H4 (cell line): Measurements from ENCODE around the gene PCSK6. TPM values are rescaled to one million over a fixed set of nuclear protein-coding genes. Genes with fewer than 3 reads are reported as not detected.
"Not testable (repeated sequence)": the region's sequence is repeated elsewhere in the genome, so short reads cannot be mapped to it uniquely, and the experiment has no call there.

ENCODE experiments used
- DNase-seq: peaks from one replicate; pipeline ENCODE4 v3.0.0-alpha.2; 2015; ENCODE audit warnings: low spot score
- total RNA-seq: library from RNA; depleted of rRNA; stranded (reverse); fragments of >200 nt; shearing (Covaris generic); gene quantifications from 2 replicates; pipeline ENCODE4 v1.2.3, GENCODE V29; 2014

The PCSK6 gene
- total RNA-seq, 1 experiment from 2014 or later, result not detected

DNA sequence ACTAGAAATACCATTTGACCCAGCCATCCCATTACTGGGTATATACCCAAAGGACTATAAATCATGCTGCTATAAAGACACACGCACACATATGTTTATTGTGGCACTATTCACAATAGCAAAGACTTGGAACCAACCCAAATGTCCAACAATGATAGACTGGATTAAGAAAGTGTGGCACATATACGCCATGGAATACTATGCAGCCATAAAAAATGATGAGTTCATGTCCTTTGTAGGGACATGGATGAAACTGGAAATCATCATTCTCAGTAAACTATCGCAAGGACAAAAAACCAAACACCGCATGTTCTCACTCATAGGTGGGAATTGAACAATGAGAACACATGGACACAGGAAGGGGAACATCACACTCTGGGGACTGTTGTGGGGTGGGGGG lies 86.6 kb downstream of the PCSK6 start:
- DNase-seq, result not testable (repeated sequence)

DNA sequence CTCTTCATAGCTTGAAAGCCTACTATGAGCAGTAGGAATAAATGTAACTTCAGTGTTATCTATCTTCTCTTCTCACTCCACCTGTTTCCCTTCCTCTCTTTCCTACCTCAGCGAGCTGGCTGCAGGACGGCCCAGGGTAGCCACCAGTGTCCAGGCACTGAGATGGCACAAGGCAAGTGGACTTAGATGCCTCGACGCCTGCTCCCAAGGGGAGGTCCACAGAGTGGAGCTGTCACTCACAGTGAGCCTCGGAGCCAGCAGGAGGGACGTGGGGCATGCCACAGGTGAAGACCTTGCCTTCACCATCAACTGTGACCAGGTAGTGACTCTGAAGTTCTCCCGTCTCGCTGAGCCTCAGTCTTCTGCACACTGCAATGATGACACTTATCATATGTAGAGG lies 88.2 kb downstream of the PCSK6 start:
- no peak for DNase-seq

DNA sequence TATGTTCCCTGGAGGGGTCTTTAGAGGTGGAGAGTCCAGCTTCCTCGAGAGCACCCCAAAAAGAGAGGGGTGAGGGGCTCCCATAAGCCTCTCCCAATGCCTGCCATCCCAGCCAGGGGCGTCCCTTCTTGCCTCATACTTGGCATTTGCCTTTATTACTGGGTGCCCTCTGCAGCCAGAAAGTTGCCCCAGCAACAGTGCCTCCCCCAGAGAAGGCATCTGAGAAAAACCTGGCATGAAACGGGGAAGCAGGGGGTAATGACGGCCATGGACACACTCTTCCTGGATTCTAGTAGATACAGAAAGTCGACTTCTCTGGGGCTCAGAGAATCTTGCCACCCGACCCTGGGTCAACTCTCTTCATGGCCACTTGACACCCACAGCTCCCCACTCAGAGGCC lies 90.1 kb downstream of the PCSK6 start:
- DNase-seq, result no peak

DNA sequence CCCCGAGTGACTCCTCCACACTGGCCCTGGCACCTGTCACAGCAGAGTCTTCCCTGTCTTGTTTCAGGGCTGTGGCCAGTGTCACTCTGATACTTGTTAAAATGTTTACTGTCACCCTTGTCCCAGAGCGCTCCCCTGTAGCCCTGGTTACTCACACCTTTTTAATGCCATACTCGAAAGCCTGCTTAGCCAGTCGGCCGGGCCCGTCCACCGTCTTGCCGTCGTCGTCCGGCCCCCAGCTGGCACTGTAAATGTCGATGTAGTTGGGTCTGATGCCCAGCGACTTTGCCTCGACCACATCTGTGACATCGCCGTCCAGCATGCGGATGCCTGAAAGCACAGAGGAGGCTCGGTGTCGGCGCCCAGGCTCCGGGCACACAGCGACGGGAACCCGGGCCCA lies 91.3 kb downstream of the PCSK6 start:
- DNase-seq, result no peak

DNA sequence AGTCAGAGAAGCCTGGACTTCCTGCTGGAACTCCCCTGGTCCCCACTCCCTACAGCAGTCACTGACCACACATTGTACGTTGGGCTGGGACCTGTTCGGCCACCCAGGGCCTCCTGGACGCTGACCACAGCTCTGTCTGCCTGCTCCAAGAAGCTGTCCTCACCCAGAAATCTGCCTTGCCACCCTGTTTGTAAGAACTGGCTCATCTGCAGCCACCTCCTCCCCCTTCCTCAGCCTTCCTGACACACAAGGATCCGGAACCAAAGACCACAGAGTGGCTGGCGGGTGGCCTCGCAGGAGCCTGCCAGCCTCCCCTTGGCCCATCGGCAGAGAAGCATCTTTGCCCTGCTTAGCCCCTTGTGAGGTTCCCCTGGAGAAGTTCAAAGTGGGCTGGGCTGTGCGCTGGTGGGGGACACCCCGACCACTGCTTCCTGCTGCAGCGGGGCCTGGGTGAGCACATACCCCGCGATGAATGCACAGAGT lies 91.9 kb downstream of the PCSK6 start:
- DNase-seq, result no peak

DNA sequence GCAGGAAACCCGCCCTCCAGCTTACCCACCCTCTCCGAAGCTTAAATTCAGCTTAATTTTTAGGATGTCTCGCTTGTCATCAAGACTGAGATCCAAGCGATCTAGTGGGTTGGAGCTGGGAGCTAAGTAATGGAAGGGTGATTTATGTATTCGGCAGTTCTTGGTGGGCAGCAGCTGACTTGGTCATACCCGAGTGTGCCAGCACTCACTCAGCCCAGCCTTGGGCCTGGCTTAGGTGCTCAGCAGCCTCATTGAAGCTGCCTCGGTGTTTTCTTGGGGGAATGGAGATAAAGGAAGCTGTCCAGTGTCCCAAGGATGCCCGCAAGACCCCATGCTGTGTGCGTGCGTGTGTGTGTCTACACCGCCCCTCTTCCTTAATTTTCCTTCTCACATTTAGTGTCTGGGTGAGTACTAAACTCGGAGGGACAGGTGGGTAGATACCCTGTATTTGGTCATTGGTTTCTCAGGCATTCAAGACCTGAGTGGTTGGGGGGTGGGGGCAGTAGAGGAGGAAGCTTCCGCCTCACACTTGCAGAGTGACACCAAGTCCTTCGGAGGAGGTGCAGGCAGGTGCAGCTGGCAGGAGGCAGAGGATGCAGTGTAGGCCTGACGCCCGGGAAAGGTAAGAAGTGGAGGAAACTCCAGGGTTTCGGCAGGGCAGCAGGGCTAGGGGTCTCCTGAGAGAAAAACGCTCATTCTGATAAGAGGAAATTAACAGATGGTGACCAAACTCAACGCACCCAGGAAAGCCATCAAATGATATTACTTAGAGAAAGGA lies 92.8 kb downstream of the PCSK6 start:
- no peak for DNase-seq

DNA sequence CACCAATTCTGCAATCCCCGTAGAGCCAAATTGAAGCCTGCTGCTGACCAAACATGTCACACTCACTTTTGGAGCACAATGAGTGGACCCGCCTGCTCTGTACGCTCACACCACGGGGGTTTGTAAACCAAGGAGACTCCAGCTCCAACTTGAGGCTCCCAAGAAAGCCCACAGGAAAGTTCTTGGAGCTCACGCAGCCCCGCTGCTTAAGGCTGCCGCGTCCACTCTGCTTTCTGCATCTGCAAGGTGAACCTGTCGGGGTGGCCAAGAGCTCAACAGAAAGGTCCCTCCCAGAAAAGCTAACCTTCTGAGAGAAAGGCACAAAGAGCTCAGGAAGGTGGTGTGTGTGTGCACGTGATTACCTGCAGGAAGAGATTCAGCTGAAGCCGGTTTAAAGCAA lies 94.9 kb downstream of the PCSK6 start:
- no peak for DNase-seq

DNA sequence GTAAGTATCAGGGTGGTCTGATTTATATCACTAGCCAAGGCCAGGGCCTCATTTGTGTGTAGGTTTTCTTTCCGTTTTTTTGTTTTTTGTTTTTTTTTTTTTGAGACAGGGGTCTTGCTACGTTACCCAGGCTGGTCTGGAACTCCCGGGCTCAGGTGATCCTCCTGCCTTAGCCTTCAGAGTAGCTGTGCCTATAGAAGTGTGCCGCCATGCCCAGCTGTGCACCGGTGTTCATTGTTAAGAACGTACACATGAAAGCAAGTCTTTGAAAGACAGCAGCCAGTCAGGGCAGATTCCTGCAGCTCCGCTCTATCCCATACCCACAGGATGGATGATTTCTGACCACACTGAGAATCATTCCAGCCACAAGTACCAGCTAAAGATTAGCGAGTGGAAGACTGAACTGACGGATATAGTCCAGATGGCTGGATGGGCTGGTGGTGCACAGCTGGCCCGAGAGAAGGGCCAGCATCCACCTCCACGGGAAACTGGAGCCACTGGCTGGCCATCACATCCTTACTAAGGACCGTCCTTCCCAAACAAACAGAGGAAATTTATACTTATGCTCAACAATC lies 95.4 kb downstream of the PCSK6 start:
- DNase-seq, result no peak

DNA sequence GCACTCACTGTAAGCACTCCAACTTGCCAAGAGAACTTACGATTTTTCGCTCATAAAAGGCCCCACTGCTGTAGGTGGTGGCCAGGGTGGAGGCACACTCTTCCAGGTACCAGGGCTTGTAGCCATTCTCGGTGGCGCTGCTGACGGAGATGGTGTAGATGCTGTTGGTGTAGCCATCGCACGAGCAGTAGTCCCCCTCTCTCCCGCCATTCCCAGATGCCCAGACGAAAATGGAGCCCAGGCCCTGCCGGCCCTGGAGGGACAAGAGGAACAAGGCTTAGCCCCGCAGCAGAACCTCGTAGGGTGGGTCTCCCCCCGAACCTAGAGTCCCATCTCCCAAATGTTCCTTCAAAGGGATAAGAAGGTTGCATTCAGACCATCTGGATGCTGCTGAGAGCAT lies 96.3 kb downstream of the PCSK6 start:
- DNase-seq, result no peak

DNA sequence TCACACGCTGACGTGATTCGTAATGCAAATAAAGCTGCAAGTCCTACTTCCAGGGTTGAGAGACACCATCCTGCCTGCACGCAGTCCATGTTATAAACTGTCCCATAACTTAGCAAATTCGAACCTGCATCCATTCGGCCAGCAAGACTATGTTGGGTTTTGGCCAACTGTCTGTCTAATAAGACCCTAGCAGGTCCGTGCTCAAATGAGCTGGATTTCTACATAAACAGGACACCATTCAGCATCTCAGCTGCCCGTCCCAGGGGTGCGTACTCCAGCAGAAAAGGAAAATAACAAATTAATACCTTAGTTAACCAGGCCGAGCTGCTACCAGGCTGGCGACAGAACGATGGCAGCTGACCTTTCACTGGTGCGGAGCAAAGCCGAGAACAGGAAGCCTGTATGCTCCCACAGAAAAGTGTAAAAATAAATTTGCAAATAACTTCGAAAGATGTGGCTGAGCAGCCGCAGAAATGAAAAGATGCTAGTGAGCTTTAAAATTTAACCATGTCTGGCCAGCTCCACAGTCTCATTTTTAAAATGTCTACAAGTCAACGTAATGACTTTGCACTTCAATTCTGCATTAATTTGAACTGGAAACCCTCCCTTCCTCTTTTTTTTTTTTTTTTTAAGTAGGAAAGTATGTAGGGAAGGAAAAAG lies 97.4 kb downstream of the PCSK6 start:
- DNase-seq, result no peak

DNA sequence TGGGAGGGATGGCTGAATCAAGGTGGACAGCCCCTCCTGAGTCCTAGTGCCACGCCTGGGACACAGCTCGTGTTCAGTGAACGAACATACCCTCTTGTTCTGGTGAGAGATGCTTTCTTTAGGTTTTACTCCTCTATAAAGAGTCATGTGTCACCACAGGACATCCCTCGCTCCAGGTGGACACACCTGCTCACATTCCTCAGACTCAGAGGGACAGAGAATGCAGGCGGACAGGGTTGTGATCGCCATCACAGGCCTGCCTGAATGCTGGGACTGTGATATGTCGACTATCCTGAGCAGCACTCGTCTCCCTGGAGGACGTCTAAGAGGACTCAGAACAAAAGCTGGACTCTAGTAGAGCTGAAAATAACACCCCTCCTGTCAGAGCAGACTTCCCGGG lies 98.1 kb downstream of the PCSK6 start:
- DNase-seq, result no peak

DNA sequence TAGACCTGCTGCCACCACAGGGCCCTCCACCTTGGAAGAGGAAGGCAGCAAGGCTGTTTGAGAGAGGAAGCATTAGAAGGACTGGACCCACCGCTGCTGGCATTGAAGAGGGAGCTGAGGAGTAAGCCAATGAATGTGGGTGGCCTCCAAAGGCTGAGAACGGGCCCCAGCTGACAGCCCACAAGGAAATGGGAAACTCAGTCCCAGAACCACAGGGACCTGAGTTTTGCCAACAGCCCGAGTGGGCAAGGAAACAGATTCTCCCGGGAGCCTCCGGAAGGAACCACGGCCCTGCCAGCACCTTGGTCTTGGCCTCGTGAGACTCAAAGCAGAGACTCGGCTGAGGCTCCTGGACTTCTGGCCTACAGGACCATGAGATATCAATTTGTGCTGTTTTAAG lies 99.0 kb downstream of the PCSK6 start:
- DNase-seq, result no peak

DNA sequence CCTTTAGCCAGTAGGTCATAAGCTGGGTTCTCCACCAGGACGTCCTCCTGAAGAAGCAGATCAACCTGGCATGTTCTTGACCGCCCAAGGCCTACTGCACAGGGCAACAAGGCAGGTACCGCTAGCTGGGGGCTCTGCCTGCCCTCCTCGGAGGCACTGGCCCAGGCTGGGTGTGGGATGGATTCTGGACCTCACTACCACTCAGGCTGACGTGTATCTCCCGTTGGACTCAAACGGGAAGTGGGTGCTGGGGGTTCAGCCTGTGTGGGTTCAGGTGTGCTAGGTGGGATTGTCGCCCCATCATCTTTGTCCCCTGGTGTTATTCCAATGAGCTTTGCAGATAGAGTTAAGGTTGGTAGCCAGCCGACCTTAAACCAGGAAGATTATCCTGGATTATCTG lies 99.4 kb downstream of the PCSK6 start:
- DNase-seq, result no peak

DNA sequence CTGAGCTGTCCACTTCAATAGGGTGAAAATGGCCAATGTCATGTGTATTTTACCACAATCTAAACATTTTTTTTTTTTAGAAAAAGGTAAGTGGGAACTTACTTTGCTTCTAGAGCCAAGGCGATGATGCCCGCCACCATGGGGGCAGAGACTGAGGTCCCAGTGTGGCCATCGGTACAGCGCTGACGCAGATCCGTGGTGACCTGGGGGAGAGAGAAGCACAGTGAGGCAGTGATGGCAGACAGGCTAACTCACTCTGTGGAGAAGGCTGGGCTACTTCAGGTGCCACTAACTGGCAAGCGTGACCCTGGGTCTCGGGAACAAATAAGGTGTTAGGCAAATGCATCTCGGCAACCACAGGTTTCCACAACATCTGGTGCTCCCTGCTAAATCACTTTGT lies 100.1 kb downstream of the PCSK6 start:
- no peak for DNase-seq

DNA sequence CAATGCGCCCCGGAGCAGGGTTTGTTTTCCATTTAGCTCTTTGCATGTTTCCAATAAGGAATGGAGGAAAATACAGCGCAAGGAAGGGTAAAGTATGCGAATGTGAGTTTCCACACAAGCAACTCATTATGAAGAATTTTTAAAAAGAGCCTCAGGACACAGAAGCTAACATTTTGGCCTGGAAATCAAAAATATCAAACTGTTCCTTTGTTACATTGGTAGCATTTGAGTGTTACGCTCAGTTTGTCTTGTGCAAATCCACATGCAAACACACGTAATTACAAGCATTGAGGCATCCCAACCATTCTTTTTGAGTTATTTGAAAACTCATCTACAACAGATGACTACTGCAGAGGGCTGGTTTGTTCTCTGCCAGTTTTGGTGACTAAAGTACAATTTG lies 101.5 kb downstream of the PCSK6 start:
- no peak for DNase-seq

DNA sequence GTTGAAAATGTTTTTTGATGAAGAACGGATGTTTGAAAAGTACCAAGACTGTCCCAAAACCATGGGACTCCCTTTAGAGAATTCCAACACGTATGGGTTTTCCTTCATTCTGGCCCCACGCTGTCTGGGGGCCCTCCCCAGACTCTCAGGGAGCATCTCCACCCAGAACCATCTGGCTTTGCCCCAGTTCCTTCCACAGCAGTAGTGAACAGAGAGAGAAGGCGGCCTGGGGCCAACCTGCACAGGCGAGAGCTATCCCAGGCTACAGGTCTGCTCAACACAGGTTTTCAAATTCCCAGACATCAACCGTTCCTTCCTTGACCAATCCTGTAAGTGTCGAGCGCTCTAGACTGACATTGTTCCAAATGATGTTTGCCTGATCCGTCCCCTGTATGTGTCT lies 101.9 kb downstream of the PCSK6 start:
- no peak for DNase-seq

DNA sequence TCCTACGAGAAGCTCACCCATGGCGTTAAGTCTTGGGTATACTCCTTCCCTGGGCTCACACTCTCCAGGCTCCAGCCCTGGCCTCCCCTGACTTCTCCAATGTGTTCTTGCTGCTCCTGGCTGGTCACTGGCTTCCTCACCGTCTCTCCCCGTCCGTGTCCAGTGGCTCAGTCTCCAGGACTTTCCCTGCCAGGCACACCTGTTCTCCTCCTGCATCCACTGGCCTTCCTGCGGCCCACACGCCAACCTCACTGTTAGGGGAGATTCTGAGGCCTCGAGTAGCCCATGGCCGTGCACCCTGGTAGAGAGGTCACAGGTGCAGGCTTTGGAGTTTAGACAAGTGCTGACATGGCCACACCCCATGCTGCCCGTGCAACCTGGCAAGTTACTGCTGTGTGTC lies 102.5 kb downstream of the PCSK6 start:
- DNase-seq, result no peak

DNA sequence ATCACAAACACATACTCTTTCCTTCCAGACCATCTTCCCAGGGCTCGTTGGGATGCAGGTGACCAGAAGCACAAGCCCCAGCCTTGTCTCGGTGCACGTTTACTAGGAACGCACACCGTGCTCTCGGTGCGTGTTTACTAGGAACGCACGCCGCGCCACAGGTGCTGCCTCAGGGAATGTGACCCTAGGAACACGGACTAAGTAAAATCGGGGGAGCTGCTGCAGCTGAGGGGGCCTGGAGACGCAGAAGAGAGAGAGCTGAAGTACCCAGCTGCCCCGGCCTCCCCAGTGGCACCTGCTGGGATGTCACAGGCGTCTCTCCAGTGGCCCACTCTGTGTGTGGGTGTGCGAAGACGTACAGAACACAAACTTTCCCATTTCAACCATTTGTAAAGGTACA lies 103.5 kb downstream of the PCSK6 start:
- DNase-seq, result no peak

DNA sequence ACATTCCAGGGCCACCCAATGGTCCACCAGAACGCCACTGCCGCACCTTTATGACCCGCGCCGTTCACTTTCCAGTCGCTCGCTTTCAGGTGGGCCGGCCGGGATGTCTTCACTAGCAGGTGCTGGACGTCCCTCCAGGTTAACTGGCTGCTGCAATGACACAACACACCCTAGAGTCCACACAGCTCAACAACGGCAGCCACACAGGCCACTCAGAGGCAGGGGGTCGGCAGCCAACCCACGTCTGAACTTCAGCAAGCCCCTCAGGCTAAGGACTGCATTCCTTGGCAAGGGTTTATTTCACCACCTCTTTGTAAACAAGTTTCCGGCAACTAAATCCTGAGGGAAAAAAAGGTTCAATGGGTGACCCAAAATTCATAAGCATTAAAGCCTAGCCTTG lies 105.2 kb downstream of the PCSK6 start:
- DNase-seq, result no peak

DNA sequence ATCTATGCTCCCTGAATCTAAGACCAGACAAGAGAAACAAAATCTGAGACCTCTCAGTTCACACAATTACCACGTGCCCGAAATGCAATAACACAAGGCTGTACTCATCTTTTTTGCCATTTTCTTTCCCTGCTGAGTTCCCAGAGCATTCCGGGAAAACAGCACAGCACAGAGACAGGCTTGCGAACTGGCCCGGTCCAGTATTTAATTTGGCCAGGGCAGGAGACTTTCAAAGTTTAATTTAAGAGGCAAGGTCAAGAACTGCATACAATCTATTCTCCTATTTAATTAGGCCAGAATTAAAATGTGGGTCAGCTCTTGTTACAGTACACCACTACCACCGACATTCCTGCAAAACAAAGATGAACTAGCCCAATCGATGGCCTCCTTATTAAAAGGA lies 107.0 kb downstream of the PCSK6 start:
- no peak for DNase-seq

DNA sequence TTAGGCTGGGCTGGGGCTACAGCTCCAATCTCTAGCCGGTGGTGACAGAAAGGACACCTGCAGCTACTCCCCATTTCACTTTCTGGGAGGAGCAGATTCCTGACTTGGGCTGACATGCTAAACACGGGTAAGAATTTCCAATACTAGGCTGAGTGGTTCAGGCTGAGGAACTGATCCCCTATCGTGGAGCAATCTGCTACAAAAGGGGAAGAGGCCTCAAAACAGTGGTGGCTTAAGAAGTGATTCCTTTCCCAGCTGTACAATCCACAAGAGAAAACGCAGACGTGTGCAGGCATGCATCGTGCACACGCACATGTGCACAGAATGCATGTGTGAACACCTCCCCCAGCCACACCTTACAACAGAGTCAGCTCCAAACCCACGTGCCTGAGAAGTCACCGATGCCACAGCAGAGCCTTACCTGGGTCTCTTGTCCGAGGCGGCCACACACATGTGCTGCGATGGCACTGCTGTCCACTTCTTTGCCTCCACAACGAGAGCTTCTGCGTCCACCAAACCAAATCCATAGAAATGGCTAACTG lies 107.8 kb downstream of the PCSK6 start:
- DNase-seq, result no peak

DNA sequence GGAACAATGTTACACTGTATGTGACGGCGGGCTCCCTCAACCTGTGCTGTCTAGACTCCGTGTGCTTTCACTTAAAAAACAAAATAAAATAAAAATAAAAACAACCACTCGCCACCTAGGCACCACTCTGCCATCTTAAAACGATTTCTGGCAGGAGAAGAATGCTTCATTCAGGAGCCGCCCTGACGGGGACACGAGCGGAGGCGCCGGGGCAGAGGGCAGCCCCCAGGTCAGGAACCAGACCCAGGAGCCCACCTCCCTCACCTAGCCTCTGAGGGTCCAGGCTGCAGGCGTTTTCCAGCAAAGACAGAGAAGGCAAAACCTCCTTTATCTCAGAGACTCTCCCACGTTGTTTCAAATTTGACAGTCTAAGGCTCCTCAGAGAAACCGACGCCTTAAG lies 109.4 kb downstream of the PCSK6 start:
- no peak for DNase-seq

DNA sequence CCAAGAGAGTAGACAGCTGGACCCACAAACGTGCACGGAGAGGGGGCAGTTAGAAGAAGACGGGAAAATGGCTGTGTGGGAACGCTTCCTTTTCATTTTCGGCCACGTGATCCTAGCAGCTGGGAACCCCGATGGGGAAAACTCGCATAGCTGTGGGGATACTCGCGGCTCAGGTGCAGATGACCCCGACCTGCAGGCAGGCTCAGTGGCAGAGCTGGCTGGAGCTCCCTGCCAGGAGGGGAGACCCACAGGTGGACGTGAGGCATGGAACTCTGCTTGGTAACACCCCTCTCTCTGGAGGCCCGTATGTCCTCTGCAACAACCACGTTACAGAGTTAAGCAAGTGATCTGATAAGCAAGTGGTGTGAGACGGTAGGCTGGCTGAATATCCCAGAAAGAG lies 109.9 kb downstream of the PCSK6 start:
- no peak for DNase-seq
